M059J (cell line): ENCODE results near the gene NKX1-2. TPM values are rescaled to one million over a fixed set of nuclear protein-coding genes. Genes with fewer than 3 reads are reported as not detected.
A peak's percentile ranks its signal among the peaks of the same experiment; 100 is the strongest.

ENCODE experiments used
- DNase-seq: peaks from one replicate; pipeline ENCODE4 v3.0.0-alpha.2; 2012; ENCODE audit warnings: low read depth
- total RNA-seq: library from RNA; depleted of rRNA; stranded (reverse); fragments of >200 nt; shearing (Covaris generic); gene quantifications from 2 replicates; pipeline ENCODE4 v1.2.3, GENCODE V29; 2014; rRNA removed

Gene NKX1-2
- total RNA-seq, result 0.02 and 0.30 TPM in 2 replicates

GRCh38 chr10:124450012-124450782, at the start of gene NKX1-2:
NKX1-2 (minus strand) TSS chr10:124450035; CDS start chr10:124449943, 92 bp downstream.
- DNase-seq, result peak; percentile 33

- no peak for DNase-seq
These were observed 48.2 kb upstream of the NKX1-2 start for GRCh38 chr10:124498056-124498455.

- DNase-seq, result no peak
These were observed 47.5 kb upstream of the NKX1-2 start for GRCh38 chr10:124497196-124497881.

GRCh38 chr10:124496620-124497019, 46.8 kb upstream of the NKX1-2 start:
- no peak for DNase-seq

- no peak for DNase-seq
These were observed 46.3 kb upstream of the NKX1-2 start for GRCh38 chr10:124496150-124496549.

GRCh38 chr10:124495725-124496124, 45.9 kb upstream of the NKX1-2 start:
- no peak for DNase-seq

GRCh38 chr10:124495162-124495561, 45.3 kb upstream of the NKX1-2 start:
- DNase-seq, result no peak

GRCh38 chr10:124494046-124494807, 44.4 kb upstream of the NKX1-2 start:
- DNase-seq, result no peak

- no peak for DNase-seq
These were observed 43.5 kb upstream of the NKX1-2 start for GRCh38 chr10:124493214-124493882.

- no peak for DNase-seq
These were observed 42.4 kb upstream of the NKX1-2 start for GRCh38 chr10:124492266-124492665.

- no peak for DNase-seq
These were observed 41.3 kb upstream of the NKX1-2 start for GRCh38 chr10:124491105-124491504.

- DNase-seq, result no peak
These were observed 36.8 kb upstream of the NKX1-2 start for GRCh38 chr10:124486635-124487034.

- DNase-seq, result no peak
These were observed 34.8 kb upstream of the NKX1-2 start for GRCh38 chr10:124484661-124485060.

- DNase-seq, result no peak
These were observed 34.2 kb upstream of the NKX1-2 start for GRCh38 chr10:124484031-124484430.

GRCh38 chr10:124482876-124483275, 33.0 kb upstream of the NKX1-2 start:
- DNase-seq, result no peak

- DNase-seq, result no peak
These were observed 32.5 kb upstream of the NKX1-2 start for GRCh38 chr10:124482236-124482800.

GRCh38 chr10:124481717-124482116, 31.9 kb upstream of the NKX1-2 start:
- DNase-seq, result no peak

GRCh38 chr10:124480860-124481259, 31.0 kb upstream of the NKX1-2 start:
- no peak for DNase-seq

GRCh38 chr10:124478515-124478914, 28.7 kb upstream of the NKX1-2 start:
- no peak for DNase-seq

GRCh38 chr10:124477614-124478363, 28.0 kb upstream of the NKX1-2 start:
- DNase-seq, result no peak
